Stimulated activated CD4-positive, alpha-beta T cell treated with anti-CD3 and anti-CD28 coated beads, Interleukin-1b, Interleukin-23, amount 100 ng/mL, for 48 hours (primary cell): ENCODE measurements around the gene TMEM108.
A peak's percentile ranks its signal among the peaks of the same experiment; 100 is the strongest.
"Not testable (repeated sequence)": the region's sequence is repeated elsewhere in the genome, so short reads cannot be mapped to it uniquely, and the experiment has no call there.

Source experiments
- DNase-seq: peaks from one replicate; pipeline ENCODE4 v3.0.0-alpha.2; 2020

Gene TMEM108

GRCh38 chr3:133038089-133038730, at the start of gene TMEM108:
TMEM108 (plus strand) TSS chr3:133038391.
- peak; percentile 33 for DNase-seq

DNA sequence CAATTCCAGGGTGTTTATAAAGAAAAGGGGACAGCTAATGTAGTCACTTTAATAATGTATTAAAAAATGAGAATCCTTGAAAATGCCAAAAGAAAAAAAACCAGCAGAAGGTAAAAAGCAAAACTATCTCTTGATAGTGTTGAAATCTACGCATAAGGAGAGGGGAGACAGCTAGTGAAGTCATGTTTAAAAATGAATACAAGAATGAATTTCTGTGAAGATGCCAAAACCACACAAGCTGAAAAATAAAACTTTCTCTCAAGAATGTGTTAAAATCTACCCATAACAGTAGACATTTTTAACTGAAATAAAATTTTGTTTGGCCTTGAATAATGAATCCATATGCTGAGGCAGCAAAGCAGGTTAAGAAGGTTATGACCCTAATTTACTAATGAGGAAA, 42.2 kb upstream of the TMEM108 start:
- no peak for DNase-seq

- no peak for DNase-seq
Measured at GRCh38 chr3:132997404-132998185, 40.6 kb upstream of the TMEM108 start.

GRCh38 chr3:133005032-133005431, 33.2 kb upstream of the TMEM108 start:
- not testable (repeated sequence) for DNase-seq

DNA sequence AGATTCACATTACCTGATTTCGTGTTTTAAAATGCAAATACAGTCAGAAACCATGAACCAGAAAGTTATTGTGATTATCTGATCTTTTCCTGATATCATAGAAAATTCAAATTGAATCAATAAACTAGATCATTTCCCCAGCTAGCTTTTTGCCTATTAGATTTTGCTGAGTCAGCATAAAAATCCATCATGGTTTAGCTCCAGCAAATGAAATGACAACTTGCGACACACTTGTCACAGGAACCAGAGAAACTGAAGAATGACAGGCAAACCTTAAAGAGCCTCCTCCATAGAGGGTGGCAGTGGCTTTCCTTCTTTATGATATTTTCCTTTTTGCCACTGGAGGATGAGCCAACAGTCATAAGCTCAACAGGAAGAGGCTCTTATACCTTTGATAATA, 30.6 kb upstream of the TMEM108 start:
- DNase-seq, result no peak

DNA sequence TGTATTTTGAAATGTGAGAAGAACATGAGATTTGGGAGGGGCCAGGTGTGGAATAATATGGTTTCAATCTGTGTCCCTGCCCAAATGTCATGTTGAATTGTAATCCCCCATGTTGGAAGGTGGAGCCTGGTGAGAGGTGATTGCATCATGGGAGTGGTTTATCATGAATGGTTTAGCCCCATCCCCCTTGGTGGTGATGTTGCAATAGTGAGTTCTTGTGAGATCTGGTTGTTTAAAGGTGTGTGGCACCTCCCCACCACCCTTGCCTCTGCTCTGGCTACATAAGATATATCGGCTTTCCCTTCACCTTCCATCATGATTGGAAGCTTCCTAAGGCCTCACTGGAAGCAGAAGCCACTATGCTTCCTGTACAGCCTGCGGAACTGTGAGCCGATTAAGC, 23.9 kb upstream of the TMEM108 start:
- no peak for DNase-seq

DNA sequence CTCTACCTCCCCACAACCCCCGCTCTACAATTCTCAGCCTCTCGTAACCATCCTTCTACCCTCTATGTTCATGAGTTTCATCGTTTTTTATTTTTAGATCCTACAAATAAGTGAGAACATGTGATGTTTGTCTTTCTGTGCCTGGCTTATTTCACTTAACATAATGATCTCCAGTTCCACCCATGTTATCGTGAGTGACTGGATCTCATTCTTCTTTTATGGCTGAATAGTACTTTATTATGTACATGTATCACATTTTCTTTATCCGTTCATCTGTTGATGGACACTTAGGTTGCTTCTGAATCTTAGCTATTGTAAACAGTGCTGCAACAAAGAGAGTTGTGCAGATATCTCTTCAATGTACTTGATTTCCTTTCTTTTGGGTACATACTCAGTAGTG, 22.6 kb upstream of the TMEM108 start:
- not testable (repeated sequence) for DNase-seq

DNA sequence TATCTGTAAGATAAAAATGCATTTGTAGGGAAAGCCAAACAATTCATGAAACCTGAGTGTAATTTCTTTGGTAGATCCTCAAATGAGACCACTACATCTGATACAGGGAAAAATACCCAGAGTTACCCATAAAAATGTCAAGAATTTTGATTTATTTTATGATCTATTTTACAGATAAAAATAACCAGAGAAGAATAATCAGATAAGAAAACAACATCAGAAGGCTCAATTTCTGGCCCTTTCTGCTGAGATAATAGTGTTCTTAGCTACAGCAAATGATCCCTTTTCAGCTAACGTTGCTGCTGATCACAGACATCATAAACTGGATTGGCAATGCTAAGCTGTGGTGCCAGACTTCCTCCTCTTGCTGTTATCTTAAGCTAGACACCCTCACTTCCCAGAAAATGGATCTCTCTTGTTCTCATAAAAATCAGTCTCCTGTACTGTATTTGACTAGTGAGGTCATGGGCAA, 21.3 kb upstream of the TMEM108 start:
- DNase-seq, result no peak

DNA sequence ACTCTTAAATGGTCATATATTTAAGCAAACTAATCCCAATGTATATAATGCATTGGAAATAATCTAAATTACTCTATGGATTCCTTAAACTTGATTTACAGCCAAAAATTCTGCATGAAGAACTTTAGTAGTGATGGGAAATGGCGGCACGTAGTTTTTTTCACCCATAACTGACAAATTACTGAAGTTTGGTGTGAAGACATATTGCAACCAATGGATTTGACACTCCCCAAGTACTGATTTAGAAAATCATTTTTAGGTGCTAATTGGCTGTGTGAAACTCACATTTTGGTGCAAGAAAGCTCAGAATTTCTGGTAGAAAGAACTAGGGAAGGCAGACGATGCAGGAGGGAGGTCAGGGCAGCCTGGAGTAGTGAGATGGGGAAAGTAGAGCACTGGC, 19.3 kb upstream of the TMEM108 start:
- DNase-seq, result no peak

- DNase-seq, result no peak
Measured at GRCh38 chr3:133021206-133021605, 17.0 kb upstream of the TMEM108 start.

GRCh38 chr3:133023362-133023761, 14.8 kb upstream of the TMEM108 start:
- DNase-seq, result no peak

DNA sequence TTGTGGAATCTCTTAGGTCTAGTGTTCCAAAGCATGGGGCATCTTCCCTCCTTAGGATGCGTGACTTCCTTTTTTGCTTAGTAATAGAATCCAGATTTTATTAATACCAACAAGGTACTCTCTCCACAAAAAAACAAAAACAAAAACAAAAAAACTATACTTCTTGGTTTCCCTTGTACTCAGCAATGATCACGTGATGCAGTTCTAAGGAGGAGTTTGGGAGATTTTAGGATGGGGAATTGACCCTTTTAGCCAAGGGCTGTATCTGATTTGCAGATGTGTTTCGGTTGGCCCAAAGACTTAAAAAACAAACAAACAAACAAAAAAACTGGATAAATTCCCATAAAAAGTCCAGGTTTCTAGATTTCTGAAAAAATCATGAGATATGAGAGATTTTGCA, 12.6 kb upstream of the TMEM108 start:
- DNase-seq, result no peak

- DNase-seq, result no peak
Measured at GRCh38 chr3:133032301-133032700, 5.9 kb upstream of the TMEM108 start.

- DNase-seq, result no peak
Measured at GRCh38 chr3:133037436-133037835, 755 bp upstream of the TMEM108 start.

DNA sequence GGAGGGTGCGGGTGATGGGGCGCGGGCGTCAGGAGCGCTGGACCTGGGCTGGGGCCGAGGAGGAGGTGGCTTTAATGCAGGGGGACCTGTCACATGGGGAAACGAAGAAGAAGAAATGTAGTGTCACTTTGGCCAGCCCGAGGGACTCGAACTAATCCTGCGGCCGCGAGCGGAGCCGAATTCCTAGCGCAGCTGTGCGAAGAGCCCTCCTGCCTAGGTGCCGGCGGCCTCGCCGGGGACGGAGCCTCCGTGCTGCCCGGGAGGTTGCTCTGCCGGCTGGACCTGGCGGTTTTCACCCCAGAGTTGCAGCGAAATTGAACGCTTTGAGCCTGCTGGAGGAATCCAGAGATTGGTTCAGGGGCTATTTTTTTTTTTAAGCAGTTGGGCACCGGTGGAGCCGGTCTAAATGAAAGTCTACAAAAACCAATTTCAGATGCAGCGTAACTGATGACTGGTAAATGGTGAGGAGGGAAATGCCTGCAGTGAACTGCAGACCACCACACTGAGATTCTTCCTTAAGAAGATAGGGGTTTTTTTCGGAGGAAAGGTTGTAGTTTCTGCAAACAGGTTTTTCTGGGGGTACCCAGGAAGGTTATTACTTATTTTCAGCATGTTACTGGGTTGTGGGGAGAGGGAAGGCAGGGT, 662 bp downstream of the TMEM108 start:
- no peak for DNase-seq

DNA sequence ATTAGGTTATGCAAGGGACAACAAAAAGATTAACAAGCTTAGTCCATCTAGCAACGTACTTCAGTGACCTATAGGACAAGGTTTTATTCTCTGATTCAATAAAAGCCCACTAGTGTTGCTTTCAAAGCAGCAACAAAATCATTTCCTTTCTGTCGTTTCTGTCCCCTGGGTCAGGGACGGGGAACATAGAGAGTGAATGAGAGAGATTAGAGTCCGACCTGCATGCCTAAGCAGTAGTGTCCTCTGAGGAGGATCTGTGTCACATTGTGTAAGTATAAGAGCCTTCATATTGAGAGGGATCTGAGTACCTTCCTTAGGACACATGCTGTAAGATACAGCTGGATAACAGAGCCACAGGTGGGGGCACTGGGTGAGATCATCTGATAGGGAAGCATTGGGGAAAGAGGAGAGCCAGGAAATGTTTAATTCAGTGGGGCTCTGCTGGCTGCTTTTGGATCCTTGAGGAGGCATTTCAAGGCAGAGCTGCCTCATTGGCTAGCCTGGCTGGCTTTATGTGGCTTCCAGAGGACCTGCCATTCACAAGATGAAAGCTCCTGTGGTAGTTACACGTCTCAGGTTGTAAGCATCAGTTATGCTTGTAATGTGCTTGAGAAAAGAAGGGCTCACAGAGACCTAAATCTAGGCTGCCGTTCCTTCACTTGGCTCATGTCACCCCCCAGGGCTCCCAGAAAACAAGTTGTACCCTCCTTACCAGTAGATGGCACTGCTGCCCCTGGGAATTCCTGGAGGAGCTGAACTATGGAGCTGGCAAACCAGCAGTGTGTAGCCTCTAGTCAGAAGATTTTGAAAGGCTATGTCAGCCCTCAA, 2.7 kb downstream of the TMEM108 start:
- peak; percentile 35 for DNase-seq

- DNase-seq, result no peak
Measured at GRCh38 chr3:133041524-133041829, 3.3 kb downstream of the TMEM108 start.

DNA sequence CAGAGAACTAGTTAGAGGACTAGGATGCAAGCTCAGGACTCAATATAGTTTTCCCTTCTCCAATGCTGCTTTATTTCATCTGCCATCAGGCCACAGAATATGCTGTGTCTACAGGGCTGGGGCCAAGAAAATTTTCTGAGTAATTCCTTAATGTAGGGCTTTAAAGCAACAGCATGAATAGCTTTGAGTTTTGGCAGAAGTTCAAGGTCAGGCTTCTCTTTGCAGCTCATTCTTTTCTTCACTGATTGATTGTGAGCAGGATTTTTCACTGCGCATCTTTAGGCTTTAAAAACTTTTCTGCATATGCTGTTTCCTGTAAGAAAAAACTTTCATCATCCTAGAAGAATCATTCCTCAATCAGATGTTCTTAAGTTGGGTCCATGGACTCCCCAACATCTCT, 4.6 kb downstream of the TMEM108 start:
- no peak for DNase-seq

- no peak for DNase-seq
Measured at GRCh38 chr3:133047980-133048379, 9.8 kb downstream of the TMEM108 start.

- no peak for DNase-seq
Measured at GRCh38 chr3:133049491-133049890, 11.3 kb downstream of the TMEM108 start.

GRCh38 chr3:133050891-133051290, 12.7 kb downstream of the TMEM108 start:
- no peak for DNase-seq

- DNase-seq, result no peak
Measured at GRCh38 chr3:133053532-133053931, 15.3 kb downstream of the TMEM108 start.

DNA sequence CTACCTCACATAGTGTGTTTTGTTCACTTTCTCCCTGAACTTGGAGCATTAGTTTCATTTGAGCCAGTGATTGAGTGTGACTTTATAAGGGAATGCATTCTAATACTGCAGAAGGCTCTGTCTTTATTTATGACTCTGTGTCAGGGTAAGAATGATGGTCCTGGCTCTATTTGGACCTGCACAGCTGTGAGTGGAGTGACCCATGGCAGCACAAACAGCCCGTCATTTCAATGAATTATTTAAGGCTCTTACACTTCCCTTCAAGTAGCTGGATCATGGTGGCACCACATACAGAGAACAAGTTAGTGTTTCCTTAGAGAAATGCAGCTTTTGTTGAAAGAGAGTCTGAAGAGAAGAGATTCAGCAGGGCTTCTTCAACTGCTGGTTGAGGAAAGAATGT, 16.4 kb downstream of the TMEM108 start:
- no peak for DNase-seq
